Activated CD4-positive, CD25-positive, alpha-beta regulatory T cell (primary cell): ENCODE data around the gene NTN5.
"Not testable (repeated sequence)": the region's sequence is repeated elsewhere in the genome, so short reads cannot be mapped to it uniquely, and the experiment has no call there.

Experiments
- DNase-seq, 4 experiments: peaks; one replicate each; lab custom pipeline; 2025; lab: John Stamatoyannopoulos, UW

NTN5 gene

GRCh38 chr19:48696353-48697010, 23.7 kb upstream of the NTN5 start:
- DNase-seq: no peak

- no peak for DNase-seq
Measured at GRCh38 chr19:48695743-48696352, 23.0 kb upstream of the NTN5 start, which contains the start of gene FUT2. TSS of gene FUT2 (plus strand) at chr19:48695971. CDS start at chr19:48702957, 6,986 bp downstream.

- not testable (repeated sequence) for DNase-seq
Measured at GRCh38 chr19:48693629-48694028, 20.8 kb upstream of the NTN5 start.

DNA sequence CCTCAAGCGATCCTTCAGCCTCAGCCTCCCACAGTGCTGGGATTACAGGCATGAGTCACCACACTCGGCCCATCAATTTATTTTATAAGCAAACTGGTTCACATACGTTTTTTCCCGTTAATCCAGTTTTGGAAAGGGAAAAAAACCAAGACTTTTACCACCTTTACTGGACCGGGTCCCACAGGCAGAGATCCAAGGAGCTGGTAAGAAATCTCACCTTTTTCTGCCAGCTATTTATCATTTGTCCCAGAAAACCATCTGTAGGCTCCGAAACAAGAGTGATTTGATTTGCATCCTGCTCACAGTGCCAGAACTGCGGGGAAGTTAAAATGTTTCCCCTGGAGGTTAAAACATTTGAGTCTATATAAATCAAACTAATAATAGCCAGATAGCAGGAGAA, 16.6 kb upstream of the NTN5 start:
- no peak for DNase-seq

DNA sequence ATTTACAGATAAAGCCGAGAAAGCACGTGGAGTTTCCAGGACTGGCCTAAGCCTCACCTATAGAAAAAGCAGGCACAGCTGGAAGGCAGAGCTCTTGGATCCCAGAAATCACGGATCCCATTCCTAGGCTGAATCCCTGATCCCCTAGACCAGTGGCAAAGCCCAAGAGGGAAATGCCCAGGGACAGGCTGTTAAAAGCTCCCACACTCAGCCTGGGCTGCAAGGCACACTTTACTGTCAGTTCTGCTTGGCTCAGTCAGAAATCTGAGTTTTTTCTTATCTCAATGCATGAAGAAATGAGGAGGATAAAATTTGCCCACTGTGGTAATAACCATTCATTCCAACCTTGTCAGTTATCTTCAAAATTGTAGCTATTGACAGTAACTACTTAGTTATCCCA, 15.0 kb upstream of the NTN5 start:
- no peak for DNase-seq

DNA sequence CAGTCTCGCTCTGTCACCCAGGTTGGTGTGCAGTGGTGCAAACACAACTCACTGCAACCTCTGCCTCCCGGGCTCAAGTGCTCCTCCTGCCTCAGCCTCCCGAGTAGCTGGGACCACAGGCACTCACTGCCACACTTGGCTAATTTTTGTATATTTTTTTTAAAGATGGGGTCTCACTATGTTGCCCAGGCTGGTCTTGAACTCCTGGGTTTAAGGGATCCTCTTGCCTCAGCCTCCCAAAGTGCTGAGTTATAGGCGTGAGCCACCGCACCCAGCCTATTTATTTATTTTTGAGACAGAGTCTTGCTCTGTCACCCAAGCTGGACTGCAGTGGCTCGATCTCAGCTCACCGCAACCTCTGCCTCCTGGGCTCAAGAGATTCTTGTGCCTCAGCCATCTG, 13.8 kb upstream of the NTN5 start:
- not testable (repeated sequence) for DNase-seq

- DNase-seq: no peak
Measured at GRCh38 chr19:48686088-48686487, 13.3 kb upstream of the NTN5 start.

DNA sequence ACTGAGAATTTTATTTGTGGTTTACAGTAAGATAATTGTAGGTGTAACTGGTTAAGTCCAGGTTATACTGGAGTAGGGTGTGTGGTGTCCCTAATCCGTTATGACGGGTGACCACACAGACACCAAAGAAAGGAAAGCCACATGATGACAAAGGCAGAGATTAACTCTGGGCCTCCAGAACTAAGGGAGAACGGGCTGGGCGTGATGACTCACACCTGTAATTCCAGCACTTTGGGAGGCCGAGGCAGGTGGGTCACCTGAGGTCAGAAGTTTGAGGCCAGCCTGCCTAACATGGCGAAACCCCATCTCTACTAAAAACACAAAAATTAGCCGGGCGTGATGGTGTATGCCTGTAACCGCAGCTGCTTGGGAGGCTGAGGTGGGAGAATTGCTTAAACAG, 12.8 kb upstream of the NTN5 start:
- no peak for DNase-seq

DNA sequence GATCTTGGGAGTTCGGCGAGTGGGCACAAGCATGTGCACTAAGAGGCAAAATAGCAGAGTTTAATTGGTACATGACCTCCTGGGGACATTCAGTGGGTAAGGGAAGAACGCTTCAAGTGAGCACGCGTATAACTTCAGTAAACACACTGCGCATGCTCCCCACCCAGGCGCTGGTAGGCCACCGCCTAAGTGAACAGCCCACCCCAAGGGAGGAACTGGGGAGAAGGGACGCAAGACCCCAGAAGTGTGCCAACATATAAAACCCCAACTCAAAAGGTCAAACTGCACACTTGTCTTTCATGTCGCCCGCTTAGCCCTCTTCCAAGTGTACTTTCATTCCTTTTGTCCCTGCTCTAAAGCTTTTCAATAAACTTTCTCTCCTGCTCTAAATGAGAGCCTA, 10.5 kb upstream of the NTN5 start:
- no peak for DNase-seq

- DNase-seq: no peak
Measured at GRCh38 chr19:48681127-48681470, 8.3 kb upstream of the NTN5 start.

DNA sequence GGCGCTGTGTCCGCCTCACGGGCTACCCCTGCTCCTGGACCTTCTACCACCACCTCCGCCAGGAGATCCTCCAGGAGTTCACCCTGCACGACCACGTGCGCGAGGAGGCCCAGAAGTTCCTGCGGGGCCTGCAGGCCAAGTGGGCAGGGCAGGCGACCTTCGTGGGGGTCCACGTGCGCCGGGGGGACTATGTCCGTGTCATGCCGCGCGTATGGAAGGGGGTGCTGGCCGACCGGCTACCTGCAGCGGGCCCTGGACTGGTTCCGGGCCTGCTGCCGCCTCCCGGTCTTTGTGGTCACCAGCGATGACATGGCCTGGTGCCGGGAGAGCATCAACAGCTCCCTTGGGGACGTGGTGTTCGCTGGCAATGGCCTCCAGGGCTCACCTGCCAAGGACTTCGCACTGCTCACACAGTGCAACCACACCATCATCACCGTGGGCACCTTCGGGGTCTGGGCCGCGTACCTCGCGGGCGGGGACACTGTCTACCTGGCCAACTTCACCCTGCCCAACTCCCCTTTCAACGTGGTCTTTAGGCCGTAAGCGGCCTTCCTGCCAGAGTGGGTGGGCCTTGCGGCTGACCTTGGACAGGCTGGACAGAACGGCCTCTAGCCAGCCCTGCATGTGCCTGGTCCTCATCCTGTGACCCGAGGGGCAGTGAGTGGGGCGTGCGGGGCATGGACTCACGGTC, 7.8 kb upstream of the NTN5 start:
- no peak for DNase-seq

DNA sequence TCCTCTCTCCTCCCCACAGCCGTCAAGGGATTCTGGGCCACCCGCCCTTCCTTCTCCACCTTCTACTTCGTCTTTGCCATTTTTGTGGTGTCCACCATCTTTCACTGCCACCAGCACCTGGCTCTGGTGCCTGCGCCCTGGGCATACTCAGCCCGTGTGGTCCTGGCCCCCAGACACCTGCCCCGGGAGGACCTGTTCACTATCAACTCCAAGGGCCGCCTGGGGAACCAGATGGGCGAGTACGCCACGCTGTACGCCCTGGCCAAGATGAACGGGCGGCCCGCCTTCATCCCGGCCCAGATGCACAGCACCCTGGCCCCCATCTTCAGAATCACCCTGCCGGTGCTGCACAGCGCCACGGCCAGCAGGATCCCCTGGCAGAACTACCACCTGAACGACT, 7.2 kb upstream of the NTN5 start:
- not testable (repeated sequence) for DNase-seq

- no peak for DNase-seq
Measured at GRCh38 chr19:48678201-48678600, 5.4 kb upstream of the NTN5 start.

DNA sequence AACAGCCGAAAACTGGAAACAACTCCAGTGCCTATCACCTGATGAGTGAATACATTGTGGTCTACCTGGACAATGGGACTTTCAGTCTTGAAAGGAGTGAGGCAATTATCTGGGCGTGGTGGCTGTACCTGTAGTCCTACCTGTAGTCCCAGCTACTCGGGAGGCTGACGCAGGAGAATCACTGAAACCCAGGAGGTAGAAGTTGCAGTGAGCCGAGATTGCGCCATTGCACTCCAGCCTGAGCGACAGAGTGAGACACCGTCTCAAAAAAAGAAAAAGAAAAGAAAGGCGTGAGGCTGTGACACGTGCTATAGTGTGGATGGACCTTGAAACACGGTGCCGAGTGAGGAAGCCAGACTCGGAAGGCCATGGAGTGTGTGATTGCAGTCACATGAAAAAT, 4.1 kb upstream of the NTN5 start:
- DNase-seq: no peak

GRCh38 chr19:48676487-48676886, 3.7 kb upstream of the NTN5 start:
- DNase-seq: no peak

- DNase-seq: peak; percentile 37 to 61 (median 47)
Measured at GRCh38 chr19:48674921-48675824, 2.4 kb upstream of the NTN5 start.

DNA sequence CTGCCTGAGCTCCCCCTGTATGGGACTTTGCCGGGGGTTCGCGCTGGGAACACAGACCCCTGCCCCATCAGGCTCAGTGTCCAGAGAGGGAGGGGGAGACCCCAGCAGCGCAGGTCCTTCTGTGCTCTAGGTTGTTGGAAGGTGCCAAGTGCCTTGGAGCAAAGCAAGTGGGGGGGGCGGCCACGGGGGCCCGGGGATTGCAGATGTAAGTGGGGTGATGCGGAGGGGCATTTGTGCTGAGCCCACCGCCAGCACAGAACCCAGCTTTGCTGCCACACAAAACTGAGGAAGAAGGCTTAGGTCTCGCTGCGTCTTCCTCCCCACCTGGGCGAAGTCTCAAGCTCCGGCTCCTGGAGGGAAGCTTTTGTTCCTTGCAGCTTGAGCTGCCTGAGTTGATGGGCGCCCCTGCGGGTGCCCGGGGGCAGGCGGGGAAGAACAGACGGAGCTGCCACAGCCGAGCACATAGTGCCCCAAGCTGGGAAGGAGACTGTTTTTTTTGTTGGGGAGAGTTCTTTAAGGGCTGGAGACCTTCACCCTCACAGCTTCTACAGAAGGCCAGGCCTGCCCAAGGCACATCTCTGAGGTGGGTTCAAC, 1.5 kb upstream of the NTN5 start:
- no peak for DNase-seq

GRCh38 chr19:48673436-48674100, 751 bp upstream of the NTN5 start:
- no peak for DNase-seq

- DNase-seq: no peak
Measured at GRCh38 chr19:48671446-48671995, 1.3 kb downstream of the NTN5 start.

DNA sequence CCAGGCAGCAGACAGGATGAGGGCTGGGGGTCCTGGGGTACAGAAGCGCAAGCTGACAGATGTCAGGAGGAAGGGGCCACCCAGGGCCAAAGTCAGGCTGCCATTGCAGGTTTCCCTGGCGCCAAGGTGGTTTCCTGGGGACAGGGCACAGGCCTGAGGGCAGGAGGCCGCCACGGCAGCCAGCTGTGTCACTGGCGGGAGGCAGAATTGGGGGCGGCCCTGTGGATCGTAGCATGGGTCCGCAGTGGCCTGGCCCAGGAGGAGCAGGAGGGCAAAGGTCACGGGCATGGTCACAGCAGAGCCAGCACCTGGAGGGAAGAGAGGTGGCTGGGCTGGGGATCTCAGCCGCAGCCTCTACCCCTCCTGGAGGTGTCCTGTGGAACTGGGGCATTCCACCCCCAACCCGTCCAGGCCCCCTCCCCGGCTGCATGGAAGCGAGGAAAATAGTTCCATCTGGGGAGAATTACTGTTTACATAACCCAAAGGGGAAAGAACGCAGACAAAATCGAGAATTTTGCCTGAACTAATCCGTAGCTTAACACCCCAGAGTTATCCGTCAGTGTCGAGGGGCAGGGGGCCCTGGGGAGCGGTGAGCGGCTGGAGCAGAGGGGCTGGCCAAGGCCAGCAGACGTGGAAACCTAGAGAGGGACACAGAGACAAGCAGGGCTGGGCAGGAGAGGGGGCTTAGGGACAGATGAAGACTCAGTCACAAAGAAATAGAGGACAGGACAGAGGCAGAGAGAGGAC, 1.9 kb downstream of the NTN5 start:
- DNase-seq: no peak
